Endothelial cell of hepatic sinusoid (primary cell): ENCODE measurements around the gene SUPT4H1.

Experiments
- in situ Hi-C: cut with HindIII; loops from 2 replicates; pipeline ENCODE4 v1.10.0; 2017; ENCODE audit warnings: low sequenced_read_pairs

The SUPT4H1 gene

DNA sequence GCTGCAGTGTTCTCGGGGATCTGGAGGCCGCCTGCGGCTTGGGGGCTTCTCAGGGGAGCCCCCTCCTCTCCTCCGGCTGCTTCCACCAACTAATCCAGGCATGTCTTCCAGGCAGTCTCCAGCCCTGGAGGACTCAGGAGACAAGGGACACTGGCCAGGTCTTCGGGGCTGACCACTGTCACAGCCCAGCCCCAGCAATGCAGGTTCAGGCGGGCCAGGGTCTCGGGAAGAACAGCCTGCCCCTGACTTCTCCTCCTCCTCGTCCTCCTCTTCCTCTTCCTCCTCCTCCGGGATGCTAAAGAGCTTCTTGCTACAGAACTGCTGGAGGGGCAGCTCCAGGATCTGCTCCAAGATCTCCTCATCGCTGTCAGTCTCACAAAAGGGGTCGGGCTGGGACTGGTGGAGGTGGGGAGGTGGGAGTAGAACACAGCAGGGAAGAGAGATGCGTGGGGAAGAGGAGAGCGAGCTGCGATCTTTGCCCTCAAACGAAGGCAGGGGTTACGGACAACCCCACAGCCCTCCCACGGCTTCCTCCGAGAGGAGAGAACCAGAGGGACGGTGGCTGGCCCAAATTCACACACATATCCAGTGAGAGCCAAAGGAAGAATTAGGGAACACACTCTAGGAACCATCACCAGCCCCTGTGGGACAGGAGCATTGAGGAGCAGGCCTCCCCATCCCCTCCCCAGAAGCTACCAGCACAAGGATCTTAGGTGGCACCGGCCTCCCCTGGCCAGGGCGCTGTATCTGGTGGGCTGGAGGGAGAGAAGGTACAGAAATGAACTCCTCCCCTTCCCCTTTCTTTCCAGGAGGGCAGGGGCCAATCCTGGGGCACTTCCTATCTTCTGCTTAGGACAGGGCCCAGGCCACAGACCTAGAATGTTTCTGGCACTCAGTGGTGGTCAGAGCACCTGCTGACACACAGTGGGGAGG is 42.8 kb downstream of the SUPT4H1 start:
- in situ Hi-C loops, result no loop called here

GRCh38 chr17:58308173-58308984 is 43.6 kb downstream of the SUPT4H1 start:
- in situ Hi-C loops, result no loop called here

- in situ Hi-C loops, result no loop called here
Measured at GRCh38 chr17:58307468-58308172, 44.4 kb downstream of the SUPT4H1 start.

DNA sequence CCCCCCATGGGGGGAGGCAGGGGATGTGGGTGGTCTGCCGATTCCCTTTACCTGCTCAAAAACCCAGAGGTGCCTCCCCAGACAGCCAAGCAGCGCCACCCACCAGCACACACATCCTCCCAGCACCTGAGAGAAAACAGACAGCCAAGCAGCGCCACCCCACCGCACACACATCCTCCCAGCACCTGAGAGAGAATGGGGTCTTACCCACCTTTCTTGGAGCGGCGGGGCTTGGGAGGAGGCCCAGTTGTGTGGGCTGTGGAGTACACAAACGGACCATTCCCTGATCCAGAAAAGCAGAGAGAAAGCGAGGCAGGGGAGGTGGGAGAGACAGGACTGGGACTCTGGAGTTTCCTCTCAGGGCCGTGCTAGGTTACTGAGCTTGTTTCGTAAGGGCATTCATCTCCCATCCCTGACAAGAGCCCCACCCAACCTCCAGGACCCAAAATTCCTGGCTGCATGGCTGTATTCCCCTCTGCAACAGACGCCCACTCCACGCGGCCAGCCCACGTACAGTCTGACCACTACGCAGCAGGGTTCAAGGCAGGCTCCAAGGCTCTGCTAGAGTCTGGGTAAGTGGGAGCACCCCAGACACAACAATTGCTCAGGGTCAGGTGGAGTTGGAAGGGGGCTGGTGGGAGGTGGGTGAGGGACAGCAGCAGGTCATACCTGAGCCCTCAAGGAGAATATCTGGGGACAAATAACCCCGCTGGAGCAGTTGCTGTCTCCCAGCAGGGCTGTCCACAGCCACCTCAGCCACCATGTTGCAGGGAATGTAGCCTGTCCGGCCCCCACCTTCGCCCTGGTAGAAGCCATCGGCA is 45.7 kb downstream of the SUPT4H1 start:
- in situ Hi-C loops, result no loop called here

- in situ Hi-C loops, result no loop called here
Measured at GRCh38 chr17:58305626-58306025, 46.4 kb downstream of the SUPT4H1 start.

DNA sequence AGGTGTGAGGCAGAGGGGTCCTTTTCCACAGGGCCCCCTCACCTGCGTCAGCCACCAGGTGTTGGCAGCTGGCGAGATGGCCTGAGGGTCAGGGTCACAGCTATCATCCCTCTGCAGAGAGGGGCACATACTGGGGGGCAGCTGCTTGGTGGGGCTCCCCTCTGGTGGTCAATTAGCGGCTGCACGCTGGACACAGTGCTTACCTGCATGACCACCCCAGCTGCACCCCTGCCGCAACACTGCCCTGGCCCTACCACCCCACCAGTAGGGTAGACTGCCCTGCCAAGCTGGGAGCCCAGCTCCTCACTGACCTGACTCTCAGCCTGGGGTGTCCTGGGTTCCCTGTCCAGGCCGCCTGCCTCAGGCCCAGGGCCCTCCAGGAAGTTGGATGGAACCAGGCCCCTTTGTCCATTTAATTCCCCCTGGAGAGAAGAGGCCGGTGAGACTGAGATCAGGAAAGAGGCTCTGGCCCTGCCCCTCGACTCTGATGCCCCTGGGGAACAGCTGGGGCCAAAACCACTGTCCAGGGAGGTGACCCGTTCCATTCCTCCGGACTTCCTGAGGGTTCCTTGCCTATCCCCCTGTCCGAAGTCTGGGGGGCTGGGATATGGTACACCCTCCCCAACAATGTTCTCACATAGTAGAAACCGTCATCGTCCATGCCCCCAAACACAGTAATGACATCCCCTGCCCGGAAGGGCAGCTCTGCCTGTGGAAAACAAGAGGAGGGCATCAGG is 47.1 kb downstream of the SUPT4H1 start:
- in situ Hi-C loops, result no loop called here

- in situ Hi-C loops, result no loop called here
Measured at GRCh38 chr17:58303971-58304749, 47.8 kb downstream of the SUPT4H1 start.

DNA sequence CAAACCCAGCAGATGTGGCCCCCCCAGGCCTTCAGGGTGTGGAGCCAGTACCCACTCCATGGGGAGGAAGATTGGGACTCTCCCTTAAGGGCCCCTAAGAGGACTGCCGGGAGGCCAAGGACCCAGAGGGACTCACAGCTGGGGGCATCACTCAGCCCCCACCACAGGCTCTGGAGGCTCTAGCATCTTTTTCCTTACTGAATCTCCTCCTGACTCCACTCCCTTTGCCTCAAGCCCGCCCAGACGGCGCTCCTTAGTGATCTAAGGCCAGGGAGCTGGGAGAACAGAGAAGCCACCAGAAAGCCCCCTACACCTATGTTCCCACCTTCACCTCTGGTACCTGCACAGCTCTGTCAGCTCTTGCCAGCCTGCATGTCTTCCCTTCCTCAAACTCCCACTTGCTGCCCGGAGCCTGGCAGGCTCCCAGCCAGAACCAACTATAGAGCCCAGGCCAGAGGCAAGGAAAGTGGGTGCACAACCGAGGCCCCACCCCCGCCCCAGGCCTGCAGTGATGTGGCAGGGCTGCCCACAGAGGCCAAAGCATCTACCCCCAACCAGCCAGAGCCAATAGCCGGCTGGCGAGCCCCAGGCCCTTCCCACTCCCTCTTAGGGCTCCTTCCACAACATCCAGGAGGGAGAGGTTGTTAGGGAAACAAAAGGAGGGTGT is 48.9 kb downstream of the SUPT4H1 start:
- in situ Hi-C loops, result no loop called here

- in situ Hi-C loops, result no loop called here
Measured at GRCh38 chr17:58302171-58302918, 49.7 kb downstream of the SUPT4H1 start.

- in situ Hi-C loops, result no loop called here
Measured at GRCh38 chr17:58301504-58302150, 50.4 kb downstream of the SUPT4H1 start.

DNA sequence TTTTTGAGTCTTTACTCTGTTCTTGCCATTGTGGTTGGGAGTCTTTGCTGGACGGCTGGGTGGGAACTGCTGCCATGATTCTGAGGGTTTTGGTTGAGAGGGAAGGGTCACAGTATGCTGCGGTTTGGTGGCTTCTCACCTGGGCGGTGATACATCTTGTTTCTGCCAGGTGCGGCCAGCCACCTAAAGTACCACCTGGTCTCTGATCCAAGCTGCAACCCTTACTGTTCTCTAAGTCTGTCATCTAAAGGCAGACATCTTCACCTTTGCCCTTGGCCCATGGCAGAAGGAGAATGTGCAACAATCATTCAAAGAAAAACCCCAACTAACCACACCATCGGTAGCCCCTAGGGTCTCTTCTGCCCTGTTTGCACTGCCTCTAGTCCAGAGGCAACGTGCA is 51.7 kb downstream of the SUPT4H1 start:
- in situ Hi-C loops, result no loop called here
